Vagina (tissue), 2 donors: ENCODE data around the gene POLL. TPM values are rescaled to one million over a fixed set of nuclear protein-coding genes. Genes with fewer than 3 reads are reported as not detected.

ENCODE experiments used
- DNase-seq, 2 donors: peaks; one replicate each; pipeline ENCODE4 v3.0.0-alpha.2; 2017; ENCODE audit errors: extremely low spot score in 2 of 2
- H3K27ac ChIP-seq: fragments of 200-600 bp; sonication (generic); one replicate; pipeline ENCODE4 v1.5.1; 2019
- H3K27me3 ChIP-seq: fragments of 200-600 bp; sonication (generic); one replicate; pipeline ENCODE4 v1.5.1; 2019
- H3K36me3 ChIP-seq, 2 donors: fragments of 200-600 bp; sonication (generic); one replicate each; pipeline ENCODE4 v1.5.1; 2017 to 2019
- H3K4me1 ChIP-seq: fragments of 200-600 bp; sonication (generic); one replicate; pipeline ENCODE4 v1.5.1; 2019
- H3K4me3 ChIP-seq, 2 donors: fragments of 200-600 bp; sonication (generic); 1 replicate in 1 of 2; 2 replicates in 1 of 2; pipeline ENCODE4 v1.5.1; 2016 to 2019
- H3K9me3 ChIP-seq: fragments of 200-600 bp; sonication (generic); one replicate; pipeline ENCODE4 v1.5.1; 2019
- POLR2A ChIP-seq, 2 donors: fragments of 450-650 bp; IDR thresholded peaks; one replicate each; pipeline ENCODE4 v1.6.1; 2017; ENCODE audit warnings: antibody characterized with exemption in 2 of 2, mild to moderate bottlenecking in 2 of 2, moderate library complexity in 2 of 2
- POLR2AphosphoS5 ChIP-seq, 2 donors: sonication (generic); formaldehyde crosslinking; IDR thresholded peaks; one replicate each; pipeline ENCODE4 v1.9.0; 2017; ENCODE audit warnings: antibody characterized with exemption in 2 of 2, mild to moderate bottlenecking in 2 of 2, low read depth in 1 of 2; ENCODE audit not compliant: insufficient read depth in 1 of 2
- intact Hi-C: fragments of 100-400 bp; cut with DNase I; formaldehyde crosslinking; loops from one replicate; pipeline ENCODE4 v1.15.1; 2023
- total RNA-seq: library from RNA; depleted of rRNA; stranded (reverse); fragments of >200 nt; gene quantifications from one replicate; pipeline ENCODE4 v1.2.3, GENCODE V29; 2016
- TF ChIP-seq, protein P1 (sequence below), 3 experiments: fragments of 450-650 bp in 2 of 3; fragments of 200-600 bp in 1 of 3; sonication (generic) in 1 of 3; IDR thresholded peaks; one replicate each; pipeline ENCODE4 v1.5.1; 2017 to 2019; ENCODE audit warnings: antibody characterized with exemption in 3 of 3, mild to moderate bottlenecking in 2 of 3, moderate library complexity in 2 of 3

Gene POLL
- total RNA-seq, 1 donor from 2014 or later = 21.1 TPM

- H3K36me3 ChIP-seq = peaks cover 0 to 27% of the 10 kb centered on the region in 2 donors
These were observed 26.8 kb upstream of the POLL start for GRCh38 chr10:101614663-101615524.

GRCh38 chr10:101613646-101614045 is 25.6 kb upstream of the POLL start:
- DNase-seq = no peak
- H3K27ac ChIP-seq = no peak overlapping the region
- H3K4me3 ChIP-seq = no peak overlapping the region
- intact Hi-C loops = no loop called here
- H3K4me1 ChIP-seq = no peaks in the 10 kb centered on the region
- no peaks in the 10 kb centered on the region for H3K27me3 ChIP-seq
- no peak for TF ChIP-seq POLR2AphosphoS5 (IDR thresholded peaks at IDR 0.05; ENCODE audit: insufficient read depth in 1 of 2, low read depth in 1 of 2)
- no peak for TF ChIP-seq POLR2A (IDR thresholded peaks at IDR 0.05)
- TF ChIP-seq, protein P1, sequence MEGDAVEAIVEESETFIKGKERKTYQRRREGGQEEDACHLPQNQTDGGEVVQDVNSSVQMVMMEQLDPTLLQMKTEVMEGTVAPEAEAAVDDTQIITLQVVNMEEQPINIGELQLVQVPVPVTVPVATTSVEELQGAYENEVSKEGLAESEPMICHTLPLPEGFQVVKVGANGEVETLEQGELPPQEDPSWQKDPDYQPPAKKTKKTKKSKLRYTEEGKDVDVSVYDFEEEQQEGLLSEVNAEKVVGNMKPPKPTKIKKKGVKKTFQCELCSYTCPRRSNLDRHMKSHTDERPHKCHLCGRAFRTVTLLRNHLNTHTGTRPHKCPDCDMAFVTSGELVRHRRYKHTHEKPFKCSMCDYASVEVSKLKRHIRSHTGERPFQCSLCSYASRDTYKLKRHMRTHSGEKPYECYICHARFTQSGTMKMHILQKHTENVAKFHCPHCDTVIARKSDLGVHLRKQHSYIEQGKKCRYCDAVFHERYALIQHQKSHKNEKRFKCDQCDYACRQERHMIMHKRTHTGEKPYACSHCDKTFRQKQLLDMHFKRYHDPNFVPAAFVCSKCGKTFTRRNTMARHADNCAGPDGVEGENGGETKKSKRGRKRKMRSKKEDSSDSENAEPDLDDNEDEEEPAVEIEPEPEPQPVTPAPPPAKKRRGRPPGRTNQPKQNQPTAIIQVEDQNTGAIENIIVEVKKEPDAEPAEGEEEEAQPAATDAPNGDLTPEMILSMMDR (IDR thresholded peaks at IDR 0.05) = no peak
- H3K9me3 ChIP-seq = no peaks in the 10 kb centered on the region
- H3K36me3 ChIP-seq = peaks cover 0 to 33% of the 10 kb centered on the region in 2 donors

More at GRCh38 chr10:101614663-101615524, 26.8 kb upstream of the POLL start:
- Histone ChIP-seq H3K27ac (no peak overlapping the region), H3K9me3 (no peaks in the 10 kb centered on the region), H3K4me1 (no peaks in the 10 kb centered on the region), H3K27me3 (no peaks in the 10 kb centered on the region), H3K4me3 (no peak overlapping the region)
- intact Hi-C loops = no loop called here
- TF ChIP-seq POLR2A (IDR thresholded peaks at IDR 0.05) (no peak), POLR2AphosphoS5 (IDR thresholded peaks at IDR 0.05; ENCODE audit: insufficient read depth in 1 of 2, low read depth in 1 of 2) (no peak)
- TF ChIP-seq, protein P1 (IDR thresholded peaks at IDR 0.05) = no peak
- no peak for DNase-seq

- H3K4me3 ChIP-seq = no peak overlapping the region
- TF ChIP-seq, protein P1 (IDR thresholded peaks at IDR 0.05) = no peak
- TF ChIP-seq POLR2A (IDR thresholded peaks at IDR 0.05) (no peak), POLR2AphosphoS5 (IDR thresholded peaks at IDR 0.05; ENCODE audit: insufficient read depth in 1 of 2, low read depth in 1 of 2) (no peak)
- H3K36me3 ChIP-seq = peaks cover 0 to 38% of the 10 kb centered on the region in 2 donors
- H3K4me1 ChIP-seq = no peaks in the 10 kb centered on the region
- no peak overlapping the region for H3K27ac ChIP-seq
- no peak for DNase-seq
- intact Hi-C loops = no loop called here
- no peaks in the 10 kb centered on the region for H3K9me3 ChIP-seq
- H3K27me3 ChIP-seq = no peaks in the 10 kb centered on the region
These were observed 24.8 kb upstream of the POLL start for GRCh38 chr10:101612872-101613271.

DNA sequence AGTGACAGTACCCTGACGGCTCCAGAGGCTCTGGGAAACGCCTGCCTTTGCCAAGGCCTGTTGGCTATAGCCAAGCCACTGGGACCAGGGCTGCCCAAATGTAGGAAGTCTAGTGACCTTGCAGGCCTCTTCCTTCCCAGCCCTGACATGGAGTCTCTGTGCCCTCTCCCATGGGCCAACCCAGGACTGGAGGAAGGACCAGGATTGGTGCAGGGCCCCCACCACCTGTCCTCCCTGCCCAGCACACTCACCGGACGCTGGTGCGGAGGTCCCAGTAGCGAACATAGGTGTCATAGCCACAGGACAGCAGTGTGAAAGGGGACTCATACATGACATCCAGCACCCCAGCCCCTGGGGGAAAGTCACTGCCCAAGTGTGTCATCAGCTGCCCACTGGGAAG is 24.0 kb upstream of the POLL start:
- H3K9me3 ChIP-seq = no peaks in the 10 kb centered on the region
- H3K27ac ChIP-seq = no peak overlapping the region
- H3K36me3 ChIP-seq = peaks cover 0 to 38% of the 10 kb centered on the region in 2 donors
- intact Hi-C loops = no loop called here
- H3K4me1 ChIP-seq = no peaks in the 10 kb centered on the region
- H3K27me3 ChIP-seq = no peaks in the 10 kb centered on the region
- TF ChIP-seq, protein P1 (IDR thresholded peaks at IDR 0.05) = no peak
- TF ChIP-seq POLR2AphosphoS5 (IDR thresholded peaks at IDR 0.05; ENCODE audit: insufficient read depth in 1 of 2, low read depth in 1 of 2) (no peak), POLR2A (IDR thresholded peaks at IDR 0.05) (no peak)
- no peak for DNase-seq
- H3K4me3 ChIP-seq = no peak overlapping the region
